OCI-LY7 (cell line): Measurements from ENCODE around the gene PRKAR2A. TPM values are rescaled to one million over a fixed set of nuclear protein-coding genes. Genes with fewer than 3 reads are reported as not detected.
"Not testable (repeated sequence)": the region's sequence is repeated elsewhere in the genome, so short reads cannot be mapped to it uniquely, and the experiment has no call there.

ENCODE experiments used
- BruUV-seq: library from RNA; stranded (reverse); fragments of 400-500 nt; replicated peaks from 2 replicates; lab custom pipeline; 2021; lab: Mats Ljungman, UMichigan
- CTCF ChIA-PET: fragments of 300-600 bp; sonication (Branson Sonifier 250); formaldehyde crosslinking; loops from one replicate; lab custom pipeline; 2022; ENCODE audit warnings: antibody characterized with exemption; ENCODE audit not compliant: unreplicated experiment; lab: Charles Lee
- POLR2A ChIA-PET: fragments of 300-600 bp; sonication (Branson Sonifier 250); formaldehyde crosslinking; loops from one replicate; lab custom pipeline; 2022; ENCODE audit warnings: antibody characterized with exemption; lab: Charles Lee
- DNase-seq: peaks from one replicate; pipeline ENCODE4 v3.0.0-alpha.2; 2015; ENCODE audit warnings: low spot score
- H2AFZ ChIP-seq: fragments of 200-600 bp; sonication (generic), shearing (Covaris generic); 2 replicates; pipeline ENCODE4 v1.6.1; 2014; ENCODE audit warnings: mild to moderate bottlenecking, antibody characterized with exemption, low read length, moderate library complexity
- H3K27ac ChIP-seq: fragments of 200-600 bp; sonication (generic); 2 replicates; pipeline ENCODE4 v1.5.1; 2014; ENCODE audit warnings: mixed run types, low read depth, mild to moderate bottlenecking, moderate library complexity, low read length, inconsistent platforms; ENCODE audit not compliant: poor library complexity, severe bottlenecking
- H3K36me3 ChIP-seq: fragments of 200-600 bp; sonication (generic); 2 replicates; pipeline ENCODE4 v1.6.1; 2014; ENCODE audit warnings: mild to moderate bottlenecking, antibody characterized with exemption, low read length, moderate library complexity, mixed read lengths; ENCODE audit not compliant: insufficient read depth
- H3K4me1 ChIP-seq: fragments of 200-600 bp; sonication (generic); 2 replicates; pipeline ENCODE4 v1.5.1; 2014; ENCODE audit warnings: mild to moderate bottlenecking, low read length; ENCODE audit not compliant: insufficient read depth, poor library complexity, severe bottlenecking
- H3K4me2 ChIP-seq: fragments of 200-600 bp; sonication (generic); 2 replicates; pipeline ENCODE4 v1.6.1; 2014; ENCODE audit warnings: mild to moderate bottlenecking, low read length
- H3K4me3 ChIP-seq: fragments of 200-600 bp; sonication (generic); 2 replicates; pipeline ENCODE4 v1.5.1; 2014; ENCODE audit warnings: mild to moderate bottlenecking, low read depth, low read length; ENCODE audit not compliant: poor library complexity, severe bottlenecking
- H3K79me2 ChIP-seq: fragments of 200-600 bp; sonication (generic); 2 replicates; pipeline ENCODE4 v1.6.1; 2016; ENCODE audit warnings: low read depth, mild to moderate bottlenecking, low read length, moderate library complexity, mixed read lengths; ENCODE audit not compliant: insufficient read depth
- H3K9me2 ChIP-seq: fragments of 200-600 bp; sonication (generic); 2 replicates; pipeline ENCODE4 v1.6.1; 2016; ENCODE audit warnings: mild to moderate bottlenecking, low read length, mixed read lengths; ENCODE audit not compliant: insufficient read depth
- H3K9me3 ChIP-seq: fragments of 200-600 bp; sonication (generic); 2 replicates; pipeline ENCODE4 v1.6.1; 2014; ENCODE audit warnings: mild to moderate bottlenecking, mixed run types, low read length, mixed read lengths
- H4K20me1 ChIP-seq: fragments of 200-600 bp; sonication (generic); 2 replicates; pipeline ENCODE4 v1.6.1; 2014; ENCODE audit warnings: mild to moderate bottlenecking, antibody characterized with exemption, low read length, moderate library complexity, mixed read lengths; ENCODE audit not compliant: insufficient read depth
- CTCF ChIP-seq: fragments of 200-600 bp; sonication (generic); conservative IDR thresholded peaks from 2 replicates; pipeline ENCODE4 v1.5.1; 2014; ENCODE audit warnings: mild to moderate bottlenecking, antibody characterized with exemption, low read length, moderate library complexity, mixed read lengths
- EZH2phosphoT487 ChIP-seq: fragments of 200-600 bp; sonication (generic); IDR thresholded peaks from 2 replicates; pipeline ENCODE4 v1.6.1; 2018; ENCODE audit warnings: low read depth, borderline replicate concordance, mild to moderate bottlenecking, mixed run types, antibody characterized with exemption, low read length, moderate library complexity, mixed read lengths
- intact Hi-C: fragments of 100-400 bp; cut with micrococcal nuclease; formaldehyde crosslinking; loops from one replicate; pipeline ENCODE4 v1.10.0; 2022; ENCODE audit not compliant: unreplicated experiment
- total RNA-seq, 2 experiments: library from RNA; depleted of rRNA in 1 of 2; stranded (reverse); fragments of >200 nt in 1 of 2; shearing (Covaris generic) in 1 of 2; gene quantifications; 2 replicates each; pipeline ENCODE4 v1.2.3, GENCODE V29; 2014 to 2022

The PRKAR2A gene
- total RNA-seq, 2 experiments from 2014 or later, result 16.0 to 22.4 TPM

DNA sequence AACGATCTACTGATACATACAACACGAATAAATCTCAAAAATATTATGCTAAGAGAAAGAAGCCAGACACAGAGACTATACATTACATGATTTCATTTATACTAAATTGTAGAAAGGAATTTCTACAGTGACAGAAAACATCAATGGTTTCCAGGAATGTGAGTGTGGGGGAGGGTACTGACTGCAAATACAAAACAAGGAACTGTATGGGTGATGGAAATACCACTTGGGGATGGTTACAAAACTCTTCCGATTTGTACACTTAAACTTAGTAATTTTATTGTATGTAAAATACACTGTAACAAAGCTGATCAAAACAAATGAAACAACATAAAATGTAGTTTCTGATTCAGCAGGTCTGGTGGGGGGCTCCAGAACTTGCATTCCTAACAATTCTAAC lies 84.9 kb downstream of the PRKAR2A start:
- no peak for TF ChIP-seq EZH2phosphoT487
- TF ChIP-seq CTCF, result no peak
- Histone ChIP-seq H3K4me1 (no peaks in the 10 kb centered on the region), H3K36me3 (no peaks in the 10 kb centered on the region), H3K27ac (no peak overlapping the region), H2AFZ (no peak overlapping the region), H4K20me1 (no peaks in the 10 kb centered on the region), H3K4me3 (no peak overlapping the region), H3K9me2 (no peaks in the 10 kb centered on the region), H3K4me2 (no peak overlapping the region), H3K9me3 (no peaks in the 10 kb centered on the region), H3K79me2 (no peaks in the 10 kb centered on the region)
- CTCF ChIA-PET, result no interaction called here
- BruUV-seq, result no TSS peak
- intact Hi-C loops, result no loop called here
- DNase-seq, result no peak
- POLR2A ChIA-PET, result interaction anchor here (0.7 kb wide), 1 partner anchor 47 kb away, joined by 3 read pairs; no protein-coding TSS in a partner anchor

- H3K9me2 ChIP-seq, CTCF ChIA-PET, H3K27ac ChIP-seq, H3K79me2 ChIP-seq, H3K4me2 ChIP-seq, DNase-seq, H3K9me3 ChIP-seq, H3K4me3 ChIP-seq, intact Hi-C loops, H2AFZ ChIP-seq, H3K4me1 ChIP-seq, H4K20me1 ChIP-seq, H3K36me3 ChIP-seq, BruUV-seq: not testable (repeated sequence)
- POLR2A ChIA-PET, result interaction anchor here (0.5 kb wide), 1 partner anchor 47 kb away, joined by 3 read pairs; no protein-coding TSS in a partner anchor
These were observed 87.6 kb downstream of the PRKAR2A start for GRCh38 chr3:48759991-48760540.

GRCh38 chr3:48759531-48759930 lies 88.1 kb downstream of the PRKAR2A start:
- H3K4me1 ChIP-seq, BruUV-seq, CTCF ChIA-PET, DNase-seq, H4K20me1 ChIP-seq, H2AFZ ChIP-seq, intact Hi-C loops, H3K27ac ChIP-seq, H3K9me2 ChIP-seq, H3K4me3 ChIP-seq, H3K4me2 ChIP-seq, H3K36me3 ChIP-seq, H3K79me2 ChIP-seq, H3K9me3 ChIP-seq: not testable (repeated sequence)
- POLR2A ChIA-PET, result interaction anchor here (0.5 kb wide), 1 partner anchor 46 kb away, joined by 3 read pairs; no protein-coding TSS in a partner anchor

- Histone ChIP-seq H3K4me1 (no peaks in the 10 kb centered on the region), H4K20me1 (no peaks in the 10 kb centered on the region), H2AFZ (no peak overlapping the region), H3K79me2 (no peaks in the 10 kb centered on the region), H3K9me2 (no peaks in the 10 kb centered on the region), H3K4me3 (no peak overlapping the region), H3K27ac (no peak overlapping the region), H3K9me3 (no peaks in the 10 kb centered on the region), H3K36me3 (no peaks in the 10 kb centered on the region), H3K4me2 (no peak overlapping the region)
- no peak for DNase-seq
- intact Hi-C loops, result no loop called here
- TF ChIP-seq CTCF, result no peak
- no peak for TF ChIP-seq EZH2phosphoT487
- CTCF ChIA-PET, result no interaction called here
- BruUV-seq, result no TSS peak
- POLR2A ChIA-PET, result no interaction called here
These were observed 88.6 kb downstream of the PRKAR2A start for GRCh38 chr3:48759071-48759470.
